CD14-positive monocyte (primary cell): Measurements from ENCODE around the gene SGK2. TPM values are rescaled to one million over a fixed set of nuclear protein-coding genes. Genes with fewer than 3 reads are reported as not detected.

Experiments
- DNase-seq, 3 donors: peaks; one replicate each; pipeline ENCODE4 v3.0.0-alpha.2; 2011 to 2022
- H2AFZ ChIP-seq: 2 replicates; pipeline ENCODE4 v1.6.0; 2012; ENCODE audit warnings: mild to moderate bottlenecking, low read depth, low read length, inconsistent platforms; ENCODE audit not compliant: insufficient read depth, poor library complexity, severe bottlenecking
- H3K27ac ChIP-seq, 2 donors: 1 replicate in 1 of 2; 2 replicates in 1 of 2; pipeline ENCODE4 v1.5.1; 2012 to 2013; ENCODE audit warnings: low read length in 2 of 2, control low read depth in 1 of 2, inconsistent platforms in 1 of 2, low read depth in 1 of 2, mild to moderate bottlenecking in 1 of 2
- H3K27me3 ChIP-seq, 2 donors: one replicate each; pipeline versions ENCODE4 v1.6.0 to v1.6.1; 2011 to 2013; ENCODE audit warnings: low read length in 2 of 2; ENCODE audit not compliant: control insufficient read depth in 2 of 2, insufficient read depth in 2 of 2
- H3K36me3 ChIP-seq, 2 donors: replicated peaks in 1 of 2; 1 replicate in 1 of 2; 2 replicates in 1 of 2; pipeline versions ENCODE4 v1.5.1 to v1.6.1; 2012 to 2013; ENCODE audit warnings: low read length in 2 of 2, control low read depth in 1 of 2, inconsistent platforms in 1 of 2, mild to moderate bottlenecking in 1 of 2; ENCODE audit not compliant: insufficient read depth in 2 of 2, control insufficient read depth in 1 of 2
- H3K4me1 ChIP-seq, 2 donors: 1 replicate in 1 of 2; 2 replicates in 1 of 2; pipeline versions ENCODE4 v1.5.1 to v1.6.1; 2012 to 2013; ENCODE audit warnings: low read length in 2 of 2, control low read depth in 1 of 2, inconsistent platforms in 1 of 2, mild to moderate bottlenecking in 1 of 2, moderate library complexity in 1 of 2; ENCODE audit not compliant: insufficient read depth in 2 of 2, control insufficient read depth in 1 of 2
- H3K4me2 ChIP-seq: replicated peaks from 2 replicates; pipeline ENCODE3; 2012; ENCODE audit warnings: low read length, moderate library complexity, mild to moderate bottlenecking; ENCODE audit not compliant: poor library complexity, severe bottlenecking; ENCODE audit errors: extremely low read depth
- H3K4me3 ChIP-seq, 3 experiments: fragments of 200-600 bp in 1 of 3; sonication (generic) in 1 of 3; replicated peaks in 1 of 3; 1 replicate in 2 of 3; 2 replicates in 1 of 3; pipeline ENCODE4 v1.5.1; 2011 to 2013; ENCODE audit warnings: low read length in 3 of 3, mild to moderate bottlenecking in 3 of 3, control low read depth in 2 of 3, low read depth in 2 of 3, inconsistent platforms in 1 of 3, moderate library complexity in 1 of 3
- H3K79me2 ChIP-seq: 2 replicates; pipeline ENCODE4 v1.6.0; 2012; ENCODE audit warnings: mild to moderate bottlenecking, control low read depth, inconsistent platforms, low read length, moderate library complexity; ENCODE audit not compliant: insufficient read depth
- H3K9ac ChIP-seq: 2 replicates; pipeline ENCODE4 v1.6.0; 2017; ENCODE audit warnings: low read length, mild to moderate bottlenecking; ENCODE audit not compliant: insufficient read depth, poor library complexity, severe bottlenecking
- H3K9me3 ChIP-seq, 2 donors: replicated peaks in 1 of 2; 1 replicate in 1 of 2; 2 replicates in 1 of 2; pipeline versions ENCODE4 v1.5.1 to v1.6.1; 2012 to 2013; ENCODE audit warnings: low read length in 2 of 2, control low read depth in 1 of 2; ENCODE audit not compliant: control insufficient read depth in 1 of 2, insufficient read depth in 1 of 2
- H4K20me1 ChIP-seq: 2 replicates; pipeline ENCODE4 v1.6.0; 2012; ENCODE audit warnings: mild to moderate bottlenecking, low read length, control low read depth, moderate library complexity; ENCODE audit not compliant: insufficient read depth
- H3K27ac Mint-ChIP-seq, 7 donors: one replicate each; pipeline ENCODE4 v1.8.0; 2020; ENCODE audit warnings: mild to moderate bottlenecking in 7 of 7, mixed read lengths in 7 of 7, moderate library complexity in 6 of 7, inconsistent platforms in 2 of 7
- H3K27me3 Mint-ChIP-seq, 3 donors: one replicate each; pipeline ENCODE4 v1.8.0; 2021 to 2022; ENCODE audit warnings: low read depth in 3 of 3, mild to moderate bottlenecking in 3 of 3, mixed read lengths in 3 of 3, moderate library complexity in 3 of 3, inconsistent platforms in 1 of 3
- H3K36me3 Mint-ChIP-seq, 2 donors: one replicate each; pipeline ENCODE4 v1.8.0; 2020; ENCODE audit warnings: mixed read lengths in 2 of 2, inconsistent platforms in 1 of 2, mild to moderate bottlenecking in 1 of 2
- H3K4me1 Mint-ChIP-seq: one replicate; pipeline ENCODE4 v1.8.0; 2020; ENCODE audit warnings: mild to moderate bottlenecking, mixed read lengths
- H3K4me3 Mint-ChIP-seq, 2 donors: one replicate each; pipeline ENCODE4 v1.8.0; 2020; ENCODE audit warnings: mild to moderate bottlenecking in 2 of 2, mixed read lengths in 2 of 2, moderate library complexity in 1 of 2
- H3K9me3 Mint-ChIP-seq, 7 donors: one replicate each; pipeline ENCODE4 v1.8.0; 2020 to 2022; ENCODE audit warnings: mixed read lengths in 7 of 7, mild to moderate bottlenecking in 6 of 7, moderate library complexity in 6 of 7, inconsistent platforms in 2 of 7
- WGBS: methylation state at CpG from one replicate; pipeline ENCODE4 v1.1.5; 2013; ENCODE audit warnings: missing lambda C conversion rate; ENCODE audit not compliant: insufficient coverage; 5-methylcytosine and 5-hydroxymethylcytosine counted together
- intact Hi-C, 2 donors: fragments of 100-400 bp; cut with micrococcal nuclease; formaldehyde crosslinking; loops; one replicate each; pipeline versions ENCODE4 v1.15.0 to v1.15.1; 2023
- polyA plus RNA-seq, 3 donors: library from polyadenylated mRNA; depleted of rRNA in 1 of 3; unstranded in 2 of 3; stranded (reverse) in 1 of 3; fragments of 300-500 nt in 2 of 3; fragments of >200 nt in 1 of 3; fragmentation: Illumina TruSeq in 2 of 3; gene quantifications; 1 replicate in 2 of 3; 2 replicates in 1 of 3; pipeline ENCODE4 v1.2.3, GENCODE V29; 2012 to 2021
- TF ChIP-seq, protein P1 (sequence below): fragments of 200-600 bp; IDR thresholded peaks from one replicate; pipeline ENCODE4 v1.8.0; 2022; ENCODE audit warnings: antibody characterized with exemption, mild to moderate bottlenecking

Gene SGK2
- polyA plus RNA-seq, 3 donors, result 0.17 TPM; not detected in 2

DNA sequence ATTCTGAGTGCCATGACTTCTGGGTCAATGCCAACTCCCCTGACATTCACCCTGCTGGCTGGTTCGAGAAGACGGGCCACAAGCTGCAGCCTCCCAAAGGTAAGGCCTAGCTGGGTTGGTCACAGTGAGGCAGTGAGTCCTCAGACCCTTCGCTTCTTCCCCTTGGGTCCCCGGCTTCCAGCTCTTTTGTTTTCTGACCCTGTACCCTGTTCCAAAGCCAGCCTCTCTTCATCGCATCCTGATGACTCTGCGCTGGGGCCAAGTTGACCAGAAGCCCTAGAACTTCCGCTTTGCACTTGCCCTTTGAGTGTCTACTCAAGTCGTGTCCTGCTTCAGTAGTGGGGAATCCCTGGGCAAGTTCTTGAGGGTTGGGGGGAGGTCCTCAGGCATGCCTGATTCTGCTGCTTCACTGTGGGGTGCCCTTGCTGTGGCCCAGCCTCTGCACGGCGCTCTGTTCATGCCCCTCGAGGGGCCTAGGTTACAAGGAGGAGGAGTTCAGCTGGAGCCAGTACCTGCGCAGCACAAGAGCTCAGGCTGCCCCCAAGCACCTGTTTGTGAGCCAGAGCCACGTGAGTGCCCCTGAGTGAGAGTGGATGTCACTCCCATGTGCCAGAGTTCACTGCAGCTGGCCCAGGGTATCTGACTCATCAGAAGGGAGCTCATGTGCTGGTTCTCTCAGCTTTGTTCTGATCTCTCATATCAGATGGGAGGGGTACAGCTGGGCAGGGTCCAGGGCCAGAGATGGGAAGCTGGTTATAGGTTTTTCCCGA is 28.3 kb upstream of the SGK2 start:
- Mint-ChIP-seq H3K4me3 (no peak overlapping the region), H3K9me3 (peaks cover 0 to 1% (median 0%) of the 10 kb centered on the region in 7 donors), H3K36me3 (peaks cover 2 to 6% of the 10 kb centered on the region in 2 donors), H3K27me3 (peaks cover 0 to 7% (median 0%) of the 10 kb centered on the region in 3 donors), H3K4me1 (no peaks in the 10 kb centered on the region), H3K27ac (no peak overlapping the region)
- TF ChIP-seq, protein P1, sequence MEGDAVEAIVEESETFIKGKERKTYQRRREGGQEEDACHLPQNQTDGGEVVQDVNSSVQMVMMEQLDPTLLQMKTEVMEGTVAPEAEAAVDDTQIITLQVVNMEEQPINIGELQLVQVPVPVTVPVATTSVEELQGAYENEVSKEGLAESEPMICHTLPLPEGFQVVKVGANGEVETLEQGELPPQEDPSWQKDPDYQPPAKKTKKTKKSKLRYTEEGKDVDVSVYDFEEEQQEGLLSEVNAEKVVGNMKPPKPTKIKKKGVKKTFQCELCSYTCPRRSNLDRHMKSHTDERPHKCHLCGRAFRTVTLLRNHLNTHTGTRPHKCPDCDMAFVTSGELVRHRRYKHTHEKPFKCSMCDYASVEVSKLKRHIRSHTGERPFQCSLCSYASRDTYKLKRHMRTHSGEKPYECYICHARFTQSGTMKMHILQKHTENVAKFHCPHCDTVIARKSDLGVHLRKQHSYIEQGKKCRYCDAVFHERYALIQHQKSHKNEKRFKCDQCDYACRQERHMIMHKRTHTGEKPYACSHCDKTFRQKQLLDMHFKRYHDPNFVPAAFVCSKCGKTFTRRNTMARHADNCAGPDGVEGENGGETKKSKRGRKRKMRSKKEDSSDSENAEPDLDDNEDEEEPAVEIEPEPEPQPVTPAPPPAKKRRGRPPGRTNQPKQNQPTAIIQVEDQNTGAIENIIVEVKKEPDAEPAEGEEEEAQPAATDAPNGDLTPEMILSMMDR, result no peak
- intact Hi-C loops, result loop anchor here (10.0 kb wide), 2 partner anchors 164 to 554 kb away; no protein-coding TSS in a partner anchor
- WGBS, result 95% methylated on average over 13 of the region's 14 CpGs
- H2AFZ ChIP-seq, result no peak overlapping the region
- H3K4me1 ChIP-seq, result no peaks in the 10 kb centered on the region
- no peak overlapping the region for H3K4me3 ChIP-seq
- H3K27me3 ChIP-seq, result no peaks in the 10 kb centered on the region
- no peaks in the 10 kb centered on the region for H3K9me3 ChIP-seq
- no peak for DNase-seq
- H3K79me2 ChIP-seq, result no peaks in the 10 kb centered on the region
- H3K36me3 ChIP-seq, result peaks cover 0 to 7% of the 10 kb centered on the region in 2 donors
- no peaks in the 10 kb centered on the region for H4K20me1 ChIP-seq
- H3K27ac ChIP-seq, result no peak overlapping the region
- H3K9ac ChIP-seq, result no peak overlapping the region
- H3K4me2 ChIP-seq, result no peak overlapping the region

DNA sequence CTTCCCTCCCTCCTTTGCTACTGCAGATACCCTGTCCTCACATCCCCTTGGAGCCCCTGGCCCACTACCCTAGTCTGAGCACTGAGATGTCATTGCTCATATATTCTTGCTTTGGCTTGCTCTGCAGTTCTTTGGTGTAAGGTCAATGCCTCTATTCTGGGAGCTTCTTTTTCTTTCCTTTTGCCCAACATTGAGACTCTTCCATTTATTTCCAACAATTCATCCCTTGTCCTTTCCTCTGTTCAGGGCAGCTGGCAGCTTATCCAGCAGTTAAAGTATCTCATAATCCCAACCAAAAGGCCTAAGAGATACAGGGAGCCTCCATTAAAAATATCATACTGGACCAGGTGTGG is 27.8 kb upstream of the SGK2 start:
- no peak overlapping the region for H3K27ac Mint-ChIP-seq
- H3K79me2 ChIP-seq, result no peaks in the 10 kb centered on the region
- peaks cover 0 to 12% of the 10 kb centered on the region in 2 donors for H3K36me3 ChIP-seq
- DNase-seq, result no peak
- no peaks in the 10 kb centered on the region for H3K4me1 Mint-ChIP-seq
- H3K27me3 Mint-ChIP-seq, result peaks cover 0 to 7% (median 0%) of the 10 kb centered on the region in 3 donors
- peaks cover 2 to 8% of the 10 kb centered on the region in 2 donors for H3K36me3 Mint-ChIP-seq
- H3K9me3 ChIP-seq, result no peaks in the 10 kb centered on the region
- H3K4me2 ChIP-seq, result no peak overlapping the region
- H4K20me1 ChIP-seq, result no peaks in the 10 kb centered on the region
- H2AFZ ChIP-seq, result no peak overlapping the region
- H3K27ac ChIP-seq, result no peak overlapping the region
- H3K9ac ChIP-seq, result no peak overlapping the region
- intact Hi-C loops, result loop anchor here (10.0 kb wide), 2 partner anchors 164 to 554 kb away; no protein-coding TSS in a partner anchor
- no peak overlapping the region for H3K4me3 ChIP-seq
- no peaks in the 10 kb centered on the region for H3K4me1 ChIP-seq
- TF ChIP-seq, protein P1, result no peak
- H3K9me3 Mint-ChIP-seq, result no peaks in the 10 kb centered on the region
- H3K4me3 Mint-ChIP-seq, result no peak overlapping the region
- H3K27me3 ChIP-seq, result no peaks in the 10 kb centered on the region
